Esophagus squamous epithelium (tissue), 5 donors: ENCODE data around the gene NET1. TPM values are rescaled to one million over a fixed set of nuclear protein-coding genes. Genes with fewer than 3 reads are reported as not detected.

Source experiments
- DNase-seq: peaks from one replicate; lab custom pipeline; 2025; lab: John Stamatoyannopoulos, UW
- H3K27ac ChIP-seq, 4 donors: fragments of 200-600 bp; sonication (generic); one replicate each; pipeline ENCODE4 v1.5.1; 2016 to 2019; ENCODE audit warnings: mild to moderate bottlenecking in 1 of 4
- H3K27me3 ChIP-seq, 4 donors: fragments of 200-600 bp; sonication (generic); 1 replicate in 3 of 4; 2 replicates in 1 of 4; pipeline versions ENCODE4 v1.5.1 to v1.6.0; 2017 to 2021; ENCODE audit warnings: antibody characterized with exemption in 1 of 4
- H3K36me3 ChIP-seq, 3 donors: fragments of 200-600 bp; sonication (generic); one replicate each; pipeline ENCODE4 v1.5.1; 2016 to 2019
- H3K4me1 ChIP-seq, 3 donors: fragments of 200-600 bp; sonication (generic); one replicate each; pipeline ENCODE4 v1.5.1; 2017 to 2019
- H3K4me3 ChIP-seq, 4 donors: fragments of 200-600 bp; sonication (generic); 1 replicate in 3 of 4; 2 replicates in 1 of 4; pipeline ENCODE4 v1.5.1; 2016 to 2019; ENCODE audit warnings: mild to moderate bottlenecking in 2 of 4, moderate library complexity in 1 of 4
- H3K9me3 ChIP-seq, 3 donors: fragments of 200-600 bp; sonication (generic); one replicate each; pipeline ENCODE4 v1.5.1; 2016 to 2019
- POLR2A ChIP-seq, 4 donors: fragments of 450-650 bp; IDR thresholded peaks; one replicate each; pipeline ENCODE4 v1.6.1; 2017; ENCODE audit warnings: antibody characterized with exemption in 4 of 4, mild to moderate bottlenecking in 4 of 4, moderate library complexity in 3 of 4
- WGBS, 2 donors: methylation state at CpG; one replicate each; pipeline ENCODE4 v1.1.5; 2018; 5-methylcytosine and 5-hydroxymethylcytosine counted together
- intact Hi-C: fragments of 100-400 bp; cut with DNase I; formaldehyde crosslinking; loops from one replicate; pipeline ENCODE4 v1.15.0; 2022
- total RNA-seq, 4 donors: library from RNA; depleted of rRNA; stranded (reverse); fragments of >200 nt; gene quantifications; one replicate each; pipeline ENCODE4 v1.1.0, GENCODE V29; 2016
- TF ChIP-seq, protein P1 (sequence below), 6 experiments: fragments of 450-650 bp in 4 of 6; fragments of 200-600 bp in 2 of 6; sonication (generic) in 2 of 6; IDR thresholded peaks; one replicate each; pipeline ENCODE4 v1.5.1; 2016 to 2019; ENCODE audit warnings: antibody characterized with exemption in 6 of 6, mild to moderate bottlenecking in 4 of 6, moderate library complexity in 4 of 6
- donor health status: DM: yes; HTN: yes; CAD: no.

Gene NET1
- total RNA-seq, 4 donors from 2014 or later = 77.8 to 170 (median 107) TPM

DNA sequence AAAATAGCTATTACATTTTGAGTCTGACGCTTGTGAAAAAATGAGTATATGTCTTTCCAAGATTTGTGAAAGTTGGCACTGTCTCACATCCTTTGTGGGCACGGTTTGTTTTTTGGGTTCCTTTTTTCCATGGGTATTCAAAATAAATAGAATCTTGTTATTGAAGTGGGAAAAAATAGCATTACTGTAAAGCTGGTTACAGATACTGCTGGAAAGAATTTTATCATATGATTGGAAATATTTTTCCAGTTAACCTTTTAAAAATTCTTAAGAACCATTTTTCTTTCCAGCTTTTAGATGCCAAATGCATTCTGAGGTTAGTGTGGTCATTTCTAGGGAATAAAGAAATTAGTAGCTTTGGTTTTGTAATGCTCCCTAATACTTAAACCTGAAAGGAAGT, 11.4 kb downstream of the NET1 start:
- H3K9me3 ChIP-seq = peaks cover 0 to 5% (median 4%) of the 10 kb centered on the region in 3 donors
- H3K36me3 ChIP-seq = peaks cover 0 to under 1% (median 0%) of the 10 kb centered on the region in 3 donors
- no peak for TF ChIP-seq POLR2A (IDR thresholded peaks at IDR 0.05)
- TF ChIP-seq, protein P1, sequence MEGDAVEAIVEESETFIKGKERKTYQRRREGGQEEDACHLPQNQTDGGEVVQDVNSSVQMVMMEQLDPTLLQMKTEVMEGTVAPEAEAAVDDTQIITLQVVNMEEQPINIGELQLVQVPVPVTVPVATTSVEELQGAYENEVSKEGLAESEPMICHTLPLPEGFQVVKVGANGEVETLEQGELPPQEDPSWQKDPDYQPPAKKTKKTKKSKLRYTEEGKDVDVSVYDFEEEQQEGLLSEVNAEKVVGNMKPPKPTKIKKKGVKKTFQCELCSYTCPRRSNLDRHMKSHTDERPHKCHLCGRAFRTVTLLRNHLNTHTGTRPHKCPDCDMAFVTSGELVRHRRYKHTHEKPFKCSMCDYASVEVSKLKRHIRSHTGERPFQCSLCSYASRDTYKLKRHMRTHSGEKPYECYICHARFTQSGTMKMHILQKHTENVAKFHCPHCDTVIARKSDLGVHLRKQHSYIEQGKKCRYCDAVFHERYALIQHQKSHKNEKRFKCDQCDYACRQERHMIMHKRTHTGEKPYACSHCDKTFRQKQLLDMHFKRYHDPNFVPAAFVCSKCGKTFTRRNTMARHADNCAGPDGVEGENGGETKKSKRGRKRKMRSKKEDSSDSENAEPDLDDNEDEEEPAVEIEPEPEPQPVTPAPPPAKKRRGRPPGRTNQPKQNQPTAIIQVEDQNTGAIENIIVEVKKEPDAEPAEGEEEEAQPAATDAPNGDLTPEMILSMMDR (IDR thresholded peaks at IDR 0.05) = no peak
- no peak overlapping the region for H3K4me3 ChIP-seq
- intact Hi-C loops = no loop called here
- no peak for DNase-seq
- H3K27me3 ChIP-seq = no peaks in the 10 kb centered on the region
- H3K27ac ChIP-seq = peak overlapping the region in 1 of 4 donors; percentile 9
- WGBS, 2 donors = 32 to 36% methylated on average over 2 of the region's 2 CpGs
- no peaks in the 10 kb centered on the region for H3K4me1 ChIP-seq

DNA sequence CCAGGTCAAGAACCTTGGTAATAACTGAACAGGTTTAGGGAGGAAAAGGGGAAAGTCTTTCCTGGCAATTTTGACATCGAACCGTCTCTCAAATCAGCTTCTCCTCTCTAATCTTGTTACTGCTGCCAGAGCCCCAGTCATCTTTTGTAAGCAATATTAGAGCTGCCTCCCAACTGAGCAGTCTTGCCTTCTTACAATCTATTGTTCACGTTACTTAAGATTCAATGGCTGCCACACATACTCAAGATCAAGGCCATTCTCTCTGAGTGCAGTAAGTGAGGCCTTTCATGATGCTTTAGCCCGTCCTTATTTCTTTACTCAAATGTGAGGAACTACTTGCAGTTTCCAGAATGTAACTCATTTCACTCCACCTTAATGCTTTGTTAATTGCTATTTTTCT, 12.4 kb downstream of the NET1 start:
- TF ChIP-seq, protein P1 (IDR thresholded peaks at IDR 0.05) = no peak
- TF ChIP-seq POLR2A (IDR thresholded peaks at IDR 0.05) = no peak
- H3K27ac ChIP-seq = no peak overlapping the region
- WGBS, 2 donors = 52 to 83% methylated on average over 3 to 4 of the region's 4 CpGs
- H3K4me1 ChIP-seq = no peaks in the 10 kb centered on the region
- H3K9me3 ChIP-seq = no peaks in the 10 kb centered on the region
- no peaks in the 10 kb centered on the region for H3K27me3 ChIP-seq
- intact Hi-C loops = no loop called here
- DNase-seq = no peak
- peaks cover 0 to 9% (median 0%) of the 10 kb centered on the region in 3 donors for H3K36me3 ChIP-seq
- H3K4me3 ChIP-seq = no peak overlapping the region

DNA sequence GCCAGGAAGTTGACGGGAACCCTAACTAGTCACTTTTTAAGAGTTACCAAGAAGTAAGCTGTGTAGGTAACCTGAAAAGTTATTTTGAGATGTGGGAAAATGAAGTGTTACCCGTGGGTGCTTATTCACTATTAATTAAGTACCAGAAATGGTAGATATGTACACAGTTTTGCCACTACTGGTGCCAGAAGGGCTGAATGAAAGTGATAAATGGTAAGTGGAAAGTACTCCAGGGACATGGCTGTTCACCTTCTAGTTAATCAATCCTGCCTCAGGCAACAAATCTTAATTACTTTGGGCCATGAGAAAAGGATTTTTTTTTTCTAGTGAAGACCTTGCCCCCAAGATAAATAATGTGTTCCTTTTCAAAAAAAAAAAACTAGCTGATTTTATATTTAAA, 15.8 kb downstream of the NET1 start:
- Histone ChIP-seq H3K36me3 (peaks cover 0 to 19% (median 0%) of the 10 kb centered on the region in 3 donors), H3K27me3 (no peaks in the 10 kb centered on the region), H3K27ac (no peak overlapping the region), H3K9me3 (no peaks in the 10 kb centered on the region), H3K4me1 (no peaks in the 10 kb centered on the region), H3K4me3 (no peak overlapping the region)
- WGBS, 2 donors = 20 to 26% methylated on average over 1 of the region's 2 CpGs
- DNase-seq = no peak
- TF ChIP-seq, protein P1 (IDR thresholded peaks at IDR 0.05) = no peak
- no peak for TF ChIP-seq POLR2A (IDR thresholded peaks at IDR 0.05)
- intact Hi-C loops = no loop called here

DNA sequence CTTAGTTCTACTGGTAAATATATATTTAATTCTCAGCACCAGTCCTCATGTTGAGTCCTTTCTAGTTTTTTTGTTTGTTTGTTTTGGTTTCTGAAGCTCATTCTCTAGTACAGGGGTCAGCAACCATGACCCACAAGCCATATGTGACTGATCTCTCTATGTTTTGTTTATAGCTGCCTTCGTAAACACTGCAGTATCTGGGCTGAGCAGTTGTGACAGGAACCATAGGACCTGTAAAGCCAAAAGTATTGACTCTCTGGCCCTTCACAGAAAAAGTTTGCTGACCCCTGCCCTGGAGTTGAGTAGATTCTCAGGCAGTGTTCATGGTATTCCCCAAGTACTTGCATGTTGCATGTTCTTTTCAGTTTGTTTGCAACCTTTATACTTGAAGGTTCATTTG, 20.8 kb downstream of the NET1 start:
- intact Hi-C loops = loop anchor here (10.0 kb wide), 2 partner anchors 588 to 618 kb away; no protein-coding TSS in a partner anchor
- WGBS, 2 donors = 75 to 78% methylated on average over 1 of the region's 1 CpG
- Histone ChIP-seq H3K4me3 (no peak overlapping the region), H3K9me3 (no peaks in the 10 kb centered on the region), H3K27me3 (no peaks in the 10 kb centered on the region), H3K27ac (no peak overlapping the region), H3K36me3 (peaks cover 0 to 19% (median 0%) of the 10 kb centered on the region in 3 donors), H3K4me1 (no peaks in the 10 kb centered on the region)
- TF ChIP-seq, protein P1 (IDR thresholded peaks at IDR 0.05) = no peak
- no peak for TF ChIP-seq POLR2A (IDR thresholded peaks at IDR 0.05)
- DNase-seq = no peak

DNA sequence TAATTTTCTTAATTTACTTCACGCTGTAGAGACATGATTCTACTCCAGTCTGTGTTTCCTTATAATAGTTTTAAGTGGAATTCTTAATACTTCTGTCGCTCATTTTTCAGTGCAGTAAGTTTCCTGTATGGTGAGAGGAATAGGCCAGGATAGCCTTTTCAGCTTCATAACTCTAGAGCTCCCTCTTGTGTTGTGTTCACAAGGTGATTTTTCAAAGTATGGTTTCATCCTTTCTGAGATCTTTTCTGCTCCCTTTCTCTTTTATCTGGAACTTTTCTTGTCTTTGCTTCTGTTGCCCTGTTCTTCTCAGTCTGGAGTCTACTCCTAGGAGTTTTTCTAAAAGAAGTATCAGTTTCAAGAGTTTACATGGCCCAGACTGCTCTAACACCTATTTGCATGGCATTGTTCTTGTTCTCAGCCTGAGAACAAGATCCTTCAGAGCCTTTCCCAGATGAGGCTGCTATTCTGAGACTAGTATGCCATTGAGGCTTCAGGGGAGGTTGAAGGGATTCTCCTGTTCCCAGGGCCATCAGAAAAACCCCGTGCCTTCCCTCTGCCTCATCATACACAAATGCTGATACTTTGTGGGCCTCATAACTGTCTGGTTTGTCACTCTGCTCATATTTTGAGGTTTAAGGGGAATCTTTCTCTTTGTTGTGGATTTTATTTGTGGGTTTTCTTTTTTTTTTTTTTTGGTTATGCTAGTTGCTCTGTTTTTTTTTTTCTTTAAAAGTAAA, 21.8 kb downstream of the NET1 start:
- H3K27ac ChIP-seq = no peak overlapping the region
- peaks cover 0 to 14% (median 0%) of the 10 kb centered on the region in 3 donors for H3K36me3 ChIP-seq
- DNase-seq = no peak
- H3K4me3 ChIP-seq = no peak overlapping the region
- no peaks in the 10 kb centered on the region for H3K27me3 ChIP-seq
- intact Hi-C loops = loop anchor here (10.0 kb wide), 2 partner anchors 589 to 619 kb away; no protein-coding TSS in a partner anchor
- 41 to 52% methylated on average over 3 of the region's 3 CpGs for WGBS, 2 donors
- no peak for TF ChIP-seq POLR2A (IDR thresholded peaks at IDR 0.05)
- TF ChIP-seq, protein P1 (IDR thresholded peaks at IDR 0.05) = peak; percentile 19 to 78 (median 58)
- H3K9me3 ChIP-seq = no peaks in the 10 kb centered on the region
- H3K4me1 ChIP-seq = no peaks in the 10 kb centered on the region
